Mucosa of stomach (tissue), 1 donor: Measurements from ENCODE around the gene NOG.

Experiments used
- H3K27me3 ChIP-seq: one replicate; pipeline ENCODE4 v1.7.0; 2013; ENCODE audit warnings: mild to moderate bottlenecking, low read length; ENCODE audit not compliant: control insufficient read depth, insufficient read depth
- H3K36me3 ChIP-seq: one replicate; pipeline ENCODE4 v1.7.0; 2013; ENCODE audit warnings: low read length; ENCODE audit not compliant: control insufficient read depth, insufficient read depth
- H3K4me1 ChIP-seq: one replicate; pipeline ENCODE4 v1.7.0; 2013; ENCODE audit warnings: mild to moderate bottlenecking, low read length; ENCODE audit not compliant: control insufficient read depth, insufficient read depth
- H3K4me3 ChIP-seq: one replicate; pipeline ENCODE4 v1.7.0; 2013; ENCODE audit warnings: low read length
- H3K9ac ChIP-seq: one replicate; pipeline ENCODE4 v1.7.0; 2013; ENCODE audit warnings: mild to moderate bottlenecking, low read length, moderate library complexity
- H3K9me3 ChIP-seq: one replicate; pipeline ENCODE4 v1.7.0; 2013; ENCODE audit warnings: mild to moderate bottlenecking, low read length, moderate library complexity; ENCODE audit not compliant: control insufficient read depth
- donor health status: Pancreatic carcinoma.

Gene NOG

DNA sequence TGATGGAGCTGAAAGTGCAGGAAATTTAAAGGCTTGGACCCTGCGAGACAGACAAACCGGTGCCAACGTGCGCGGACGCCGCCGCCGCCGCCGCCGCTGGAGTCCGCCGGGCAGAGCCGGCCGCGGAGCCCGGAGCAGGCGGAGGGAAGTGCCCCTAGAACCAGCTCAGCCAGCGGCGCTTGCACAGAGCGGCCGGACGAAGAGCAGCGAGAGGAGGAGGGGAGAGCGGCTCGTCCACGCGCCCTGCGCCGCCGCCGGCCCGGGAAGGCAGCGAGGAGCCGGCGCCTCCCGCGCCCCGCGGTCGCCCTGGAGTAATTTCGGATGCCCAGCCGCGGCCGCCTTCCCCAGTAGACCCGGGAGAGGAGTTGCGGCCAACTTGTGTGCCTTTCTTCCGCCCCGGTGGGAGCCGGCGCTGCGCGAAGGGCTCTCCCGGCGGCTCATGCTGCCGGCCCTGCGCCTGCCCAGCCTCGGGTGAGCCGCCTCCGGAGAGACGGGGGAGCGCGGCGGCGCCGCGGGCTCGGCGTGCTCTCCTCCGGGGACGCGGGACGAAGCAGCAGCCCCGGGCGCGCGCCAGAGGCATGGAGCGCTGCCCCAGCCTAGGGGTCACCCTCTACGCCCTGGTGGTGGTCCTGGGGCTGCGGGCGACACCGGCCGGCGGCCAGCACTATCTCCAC lies at the start of gene NOG:
NOG (plus strand) TSS at position 54 of the 674 bp plus-strand sequence; CDS start at position 579, 525 bp downstream.
- peak within 1 kb of the TSS; percentile 14 for H3K4me3 ChIP-seq
- no peaks in the 10 kb centered on the region for H3K9me3 ChIP-seq
- H3K36me3 ChIP-seq: no peaks in the 10 kb centered on the region
- peak within 1 kb of the TSS; percentile 4 for H3K9ac ChIP-seq
- H3K27me3 ChIP-seq: peaks cover 75% of the 10 kb centered on the region
- H3K4me1 ChIP-seq: peaks cover 23% of the 10 kb centered on the region

DNA sequence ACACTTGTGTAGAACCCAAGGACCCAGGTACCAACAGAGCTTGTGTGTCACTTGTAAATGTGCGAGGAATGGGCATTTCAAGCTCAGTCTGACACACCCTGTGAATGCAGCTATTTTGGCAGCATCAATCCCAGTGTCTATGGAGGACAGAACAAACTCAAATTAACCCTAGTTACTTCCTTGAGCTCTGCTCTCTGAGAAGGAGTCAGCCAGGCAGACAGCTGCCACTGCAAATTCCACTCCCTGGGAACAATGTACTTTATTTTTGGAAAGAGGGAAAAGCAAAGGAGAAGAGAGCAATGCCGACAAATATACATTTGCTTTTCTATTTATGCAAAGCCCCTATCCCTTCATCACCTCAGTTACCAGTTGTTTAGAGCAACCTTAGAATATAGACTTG lies 48.4 kb upstream of the NOG start:
- Histone ChIP-seq H3K4me1 (no peaks in the 10 kb centered on the region), H3K27me3 (no peaks in the 10 kb centered on the region), H3K9ac (no peak overlapping the region), H3K4me3 (no peak overlapping the region), H3K36me3 (no peaks in the 10 kb centered on the region), H3K9me3 (no peaks in the 10 kb centered on the region)

DNA sequence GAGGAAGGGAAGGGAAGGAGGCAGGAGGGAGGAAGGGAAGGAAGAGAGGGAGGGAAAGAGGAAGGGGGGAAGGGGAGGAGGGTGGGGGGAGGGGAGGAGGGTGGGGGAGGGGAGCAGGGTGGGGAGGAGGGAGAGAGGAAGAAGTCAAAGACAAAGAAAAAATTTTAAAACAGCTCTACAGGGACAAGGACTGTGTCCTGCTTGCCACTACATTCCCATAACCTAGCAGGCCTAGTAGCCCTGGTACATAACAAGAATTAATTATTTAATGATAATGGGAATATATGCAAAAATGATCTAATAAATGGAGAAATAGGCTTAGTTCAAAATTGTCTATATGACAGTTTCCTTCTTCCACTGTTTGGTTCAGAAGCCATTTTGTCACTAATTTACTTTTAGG lies 47.6 kb upstream of the NOG start:
- H3K4me3 ChIP-seq: no peak overlapping the region
- H3K27me3 ChIP-seq: no peaks in the 10 kb centered on the region
- no peak overlapping the region for H3K9ac ChIP-seq
- no peaks in the 10 kb centered on the region for H3K9me3 ChIP-seq
- H3K4me1 ChIP-seq: no peaks in the 10 kb centered on the region
- H3K36me3 ChIP-seq: no peaks in the 10 kb centered on the region

DNA sequence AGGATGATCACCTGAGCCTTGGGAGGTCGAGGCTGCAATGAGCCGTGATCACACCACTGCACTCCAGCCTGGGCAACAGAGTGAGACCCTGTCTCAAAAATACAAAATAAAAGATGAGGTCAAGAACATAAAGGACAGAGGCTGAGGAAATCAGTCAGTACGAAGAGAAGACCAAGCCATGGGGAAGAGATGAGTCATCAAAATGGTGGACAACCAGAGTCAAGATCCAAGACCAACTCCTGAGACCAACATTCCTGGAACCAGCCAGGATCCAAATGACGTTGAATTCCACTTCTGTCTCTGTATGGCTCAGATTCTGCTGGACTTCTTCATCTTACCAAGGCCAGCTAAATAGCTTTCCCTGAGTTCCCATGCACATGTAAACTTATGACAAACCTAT lies 44.8 kb upstream of the NOG start:
- Histone ChIP-seq H3K9me3 (no peaks in the 10 kb centered on the region), H3K27me3 (no peaks in the 10 kb centered on the region), H3K36me3 (no peaks in the 10 kb centered on the region), H3K4me1 (no peaks in the 10 kb centered on the region), H3K9ac (no peak overlapping the region), H3K4me3 (no peak overlapping the region)

DNA sequence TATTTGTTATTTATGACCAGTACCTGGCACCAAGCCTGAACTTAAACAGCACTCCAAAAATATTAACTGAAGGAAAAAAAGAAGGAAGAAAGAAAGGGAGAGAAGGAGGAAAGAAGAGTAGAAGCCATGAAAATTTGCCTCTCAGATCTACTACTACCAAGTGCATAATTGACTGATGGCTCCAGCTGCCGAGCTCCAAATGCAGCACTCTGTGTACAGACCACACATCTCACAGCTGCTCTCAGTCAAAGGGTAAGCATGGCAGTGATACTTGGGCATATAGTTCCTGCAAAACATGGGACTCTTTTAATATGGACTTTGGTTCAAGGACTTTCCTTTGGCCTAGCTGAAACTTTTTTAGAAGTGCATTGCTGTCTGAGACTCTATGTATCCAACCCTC lies 44.0 kb upstream of the NOG start:
- Histone ChIP-seq H3K4me3 (no peak overlapping the region), H3K27me3 (no peaks in the 10 kb centered on the region), H3K4me1 (no peaks in the 10 kb centered on the region), H3K36me3 (no peaks in the 10 kb centered on the region), H3K9me3 (no peaks in the 10 kb centered on the region), H3K9ac (no peak overlapping the region)

DNA sequence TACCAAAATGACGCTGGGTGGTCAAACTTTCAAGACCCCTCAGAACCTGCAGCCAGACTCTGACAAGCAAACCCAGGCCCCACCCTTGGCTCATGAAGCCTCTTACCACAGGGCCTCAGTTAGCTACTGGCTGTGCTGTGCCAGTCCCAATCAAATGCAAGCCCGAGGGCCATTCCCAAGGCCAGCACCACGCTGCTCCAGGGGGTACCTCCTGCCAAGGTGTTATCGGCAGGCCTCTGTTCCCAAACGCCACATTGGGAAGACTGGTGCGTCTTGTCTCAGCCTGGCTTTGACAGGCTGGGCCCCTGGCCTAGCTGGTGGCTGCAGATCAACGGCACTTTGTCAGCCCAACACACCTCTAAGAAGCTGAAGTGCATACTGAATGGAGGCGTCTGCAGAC lies 35.8 kb upstream of the NOG start:
- Histone ChIP-seq H3K27me3 (no peaks in the 10 kb centered on the region), H3K4me1 (no peaks in the 10 kb centered on the region), H3K4me3 (no peak overlapping the region), H3K9ac (no peak overlapping the region), H3K9me3 (no peaks in the 10 kb centered on the region), H3K36me3 (no peaks in the 10 kb centered on the region)

DNA sequence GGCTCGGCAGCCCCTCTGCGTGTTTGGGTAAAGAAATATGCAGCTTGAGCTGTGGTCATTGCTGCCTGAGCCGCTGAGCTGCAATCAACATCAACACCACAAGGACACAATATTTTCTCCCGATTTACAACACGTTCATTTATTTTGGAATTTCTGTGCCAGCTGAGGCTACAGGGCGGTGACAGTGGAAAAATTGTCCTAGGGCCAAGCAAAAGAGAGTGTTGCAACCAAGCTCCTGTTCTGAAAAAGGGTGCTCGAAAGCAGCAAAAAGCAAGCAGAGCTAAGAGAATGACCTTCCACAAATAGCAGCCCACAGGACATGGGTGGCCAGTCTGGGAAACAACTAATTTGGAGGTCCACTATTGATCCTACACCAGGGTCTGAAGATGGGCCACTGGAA lies 35.4 kb upstream of the NOG start:
- H3K9ac ChIP-seq: no peak overlapping the region
- no peaks in the 10 kb centered on the region for H3K36me3 ChIP-seq
- no peaks in the 10 kb centered on the region for H3K9me3 ChIP-seq
- no peaks in the 10 kb centered on the region for H3K27me3 ChIP-seq
- H3K4me3 ChIP-seq: no peak overlapping the region
- no peaks in the 10 kb centered on the region for H3K4me1 ChIP-seq

DNA sequence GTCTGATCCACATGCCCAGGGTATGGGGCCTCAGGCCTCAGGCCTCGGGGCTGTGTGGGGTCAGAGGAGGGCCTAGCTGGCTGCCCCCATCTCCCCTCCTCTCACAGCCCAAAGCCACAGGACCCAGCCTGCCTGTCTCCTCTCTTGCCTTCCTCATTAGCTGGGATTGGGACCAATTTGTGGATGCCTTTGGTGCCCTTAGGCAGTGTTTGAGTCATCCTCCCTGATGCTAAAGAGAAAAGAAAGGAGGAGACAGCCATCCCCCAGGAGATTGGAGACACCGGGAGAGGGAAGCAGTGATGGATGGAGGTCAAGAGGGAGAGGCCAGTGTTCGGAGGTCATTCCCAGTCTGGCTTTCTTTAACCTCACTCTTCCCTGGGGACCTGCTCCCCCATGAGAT lies 23.3 kb upstream of the NOG start:
- no peaks in the 10 kb centered on the region for H3K36me3 ChIP-seq
- no peak overlapping the region for H3K4me3 ChIP-seq
- no peaks in the 10 kb centered on the region for H3K27me3 ChIP-seq
- H3K9me3 ChIP-seq: no peaks in the 10 kb centered on the region
- no peak overlapping the region for H3K9ac ChIP-seq
- H3K4me1 ChIP-seq: no peaks in the 10 kb centered on the region

DNA sequence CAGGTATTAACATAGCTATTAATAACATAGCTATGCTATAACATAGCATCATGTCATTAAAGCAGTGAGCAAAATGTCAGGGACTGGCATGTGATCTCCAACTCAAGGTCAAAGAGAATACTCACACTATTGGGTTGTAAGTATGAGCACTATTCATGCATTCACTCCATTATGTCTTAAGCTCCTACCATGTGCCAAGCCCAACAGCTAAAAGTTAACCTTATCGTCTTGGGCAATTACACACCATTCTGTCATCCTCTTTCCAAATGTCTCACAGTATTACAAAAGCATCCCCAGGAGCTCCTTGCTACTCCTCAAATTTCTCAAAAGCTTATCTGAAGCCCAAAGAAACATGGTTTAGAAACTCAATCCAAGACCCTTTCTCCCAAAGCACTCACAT lies 22.0 kb upstream of the NOG start:
- H3K36me3 ChIP-seq: no peaks in the 10 kb centered on the region
- H3K27me3 ChIP-seq: peaks cover 1% of the 10 kb centered on the region
- H3K4me1 ChIP-seq: no peaks in the 10 kb centered on the region
- H3K9me3 ChIP-seq: no peaks in the 10 kb centered on the region
- H3K4me3 ChIP-seq: no peak overlapping the region
- no peak overlapping the region for H3K9ac ChIP-seq

DNA sequence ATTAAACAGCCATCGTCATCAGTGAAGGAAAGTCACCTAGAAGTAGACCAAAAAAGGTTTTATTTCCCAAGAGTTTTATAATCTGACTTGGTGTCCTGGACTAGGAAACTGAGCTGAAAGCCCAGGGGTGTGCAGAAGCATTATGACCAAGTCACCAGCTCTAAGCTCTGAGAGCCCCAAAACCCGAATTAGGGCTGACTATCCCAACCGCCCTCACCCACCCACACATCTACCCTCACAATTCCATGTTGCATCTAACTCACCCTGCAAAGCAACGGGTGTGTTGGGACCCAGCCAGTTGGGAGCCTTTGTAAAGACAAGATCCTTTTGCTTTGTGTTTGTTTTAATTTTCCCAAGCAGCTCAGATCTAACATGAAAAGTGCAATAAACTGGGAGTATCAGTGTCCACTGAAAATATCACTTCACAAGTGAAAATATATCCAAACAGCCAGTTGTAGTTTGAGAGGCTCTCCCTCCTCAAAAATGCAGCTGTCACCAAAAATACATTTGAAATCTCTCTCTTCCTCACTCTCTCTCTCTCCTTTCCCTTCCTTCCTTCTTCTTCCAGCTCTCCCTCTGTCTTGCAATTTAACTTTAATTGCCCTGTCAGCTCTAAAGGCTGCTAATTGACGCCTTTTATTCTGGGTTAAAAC lies 16.2 kb upstream of the NOG start:
- H3K36me3 ChIP-seq: no peaks in the 10 kb centered on the region
- H3K9ac ChIP-seq: no peak overlapping the region
- H3K9me3 ChIP-seq: no peaks in the 10 kb centered on the region
- H3K27me3 ChIP-seq: peaks cover 12% of the 10 kb centered on the region
- no peaks in the 10 kb centered on the region for H3K4me1 ChIP-seq
- no peak overlapping the region for H3K4me3 ChIP-seq

DNA sequence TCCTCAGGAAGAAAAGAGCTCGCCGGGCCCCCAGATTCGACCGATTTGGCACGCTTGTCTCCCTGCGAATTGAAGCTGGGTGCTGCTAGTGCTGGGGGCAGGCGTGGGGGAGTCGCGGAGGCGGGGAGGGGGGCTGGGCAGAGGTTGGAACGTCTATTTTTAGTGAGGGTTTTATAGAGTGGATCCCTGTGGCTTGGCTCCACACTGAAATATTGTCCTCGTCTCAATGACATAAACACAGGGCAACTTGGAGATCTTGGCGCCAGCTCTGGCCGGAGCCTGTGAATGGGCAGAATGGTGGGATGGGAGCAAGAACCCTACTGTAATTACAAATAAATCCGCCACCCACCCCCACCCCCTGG lies 15.7 kb upstream of the NOG start:
- peaks cover 12% of the 10 kb centered on the region for H3K27me3 ChIP-seq
- H3K4me3 ChIP-seq: no peak overlapping the region
- no peaks in the 10 kb centered on the region for H3K9me3 ChIP-seq
- no peaks in the 10 kb centered on the region for H3K4me1 ChIP-seq
- no peaks in the 10 kb centered on the region for H3K36me3 ChIP-seq
- no peak overlapping the region for H3K9ac ChIP-seq

DNA sequence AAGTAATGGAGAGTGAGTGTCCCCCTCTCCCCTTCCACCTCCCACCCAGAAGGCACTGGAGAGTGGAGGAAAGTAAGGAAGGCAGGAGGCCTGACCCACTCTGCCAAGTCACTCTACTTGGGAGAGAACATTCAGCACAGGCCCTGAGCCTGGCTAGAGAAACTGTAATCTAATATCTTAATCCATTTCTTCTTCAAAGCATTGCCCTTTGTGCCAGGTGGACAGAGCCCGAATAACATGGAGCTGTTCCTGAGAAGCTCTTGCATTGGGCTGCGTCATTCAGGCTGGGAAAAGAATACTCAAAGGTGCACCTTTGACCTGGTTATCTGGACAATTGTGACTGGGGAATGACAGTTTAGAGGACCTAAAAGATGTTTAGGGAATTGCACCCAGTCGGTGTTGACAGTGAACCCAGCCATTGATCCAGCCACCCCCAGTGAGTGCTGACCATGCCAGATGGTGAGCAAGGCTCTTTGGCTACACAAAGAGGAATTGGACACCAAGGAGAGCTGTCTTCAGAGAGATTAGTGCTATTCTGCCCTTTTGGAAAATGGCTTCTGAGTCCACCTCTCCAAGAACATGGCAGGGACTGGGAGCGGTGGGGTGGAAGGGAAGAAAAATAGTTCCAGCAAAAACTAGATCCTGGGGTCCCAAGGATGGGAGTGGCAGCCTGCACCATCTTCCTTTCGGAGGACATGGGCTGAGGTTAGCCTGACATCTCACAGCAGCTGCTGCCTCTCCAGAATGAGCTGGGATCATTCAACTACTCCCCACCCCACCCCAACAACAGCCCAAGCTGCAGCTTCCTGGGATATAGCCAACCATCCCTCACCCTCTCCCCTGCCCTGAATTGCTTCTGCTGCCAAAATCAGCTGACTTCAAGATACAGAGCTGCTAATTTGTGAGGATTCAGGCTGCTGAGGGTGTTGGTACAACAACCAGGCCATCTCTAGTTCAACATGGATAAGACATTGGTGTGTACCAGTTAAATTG lies 11.6 kb upstream of the NOG start:
- no peaks in the 10 kb centered on the region for H3K4me1 ChIP-seq
- no peak overlapping the region for H3K4me3 ChIP-seq
- no peaks in the 10 kb centered on the region for H3K36me3 ChIP-seq
- peaks cover 8% of the 10 kb centered on the region for H3K27me3 ChIP-seq
- no peaks in the 10 kb centered on the region for H3K9me3 ChIP-seq
- H3K9ac ChIP-seq: no peak overlapping the region
